Nephron progenitor cell (in vitro differentiated cells): Measurements from ENCODE around the gene XRN2.

Experiments
- DNase-seq: peaks from one replicate; pipeline ENCODE4 v3.0.0; 2021
- H3K27ac Mint-ChIP-seq: 2 replicates; pipeline ENCODE4 v1.8.0; 2021; ENCODE audit warnings: mild to moderate bottlenecking, moderate library complexity, mixed read lengths
- H3K27me3 Mint-ChIP-seq: 2 replicates; pipeline ENCODE4 v1.8.0; 2021; ENCODE audit warnings: mild to moderate bottlenecking, low read depth, mixed read lengths; ENCODE audit not compliant: poor library complexity
- H3K36me3 Mint-ChIP-seq: 2 replicates; pipeline ENCODE4 v1.8.0; 2021; ENCODE audit warnings: low read depth, mixed read lengths
- H3K4me1 Mint-ChIP-seq: 2 replicates; pipeline ENCODE4 v1.8.0; 2021; ENCODE audit warnings: mixed read lengths
- H3K4me3 Mint-ChIP-seq: 2 replicates; pipeline ENCODE4 v1.8.0; 2021; ENCODE audit warnings: mild to moderate bottlenecking, moderate library complexity, mixed read lengths
- H3K9me3 Mint-ChIP-seq: 2 replicates; pipeline ENCODE4 v1.8.0; 2021; ENCODE audit warnings: mild to moderate bottlenecking, moderate library complexity, mixed read lengths
- TF ChIP-seq, protein P1 (sequence below): fragments of 200-600 bp; sonication (generic); IDR thresholded peaks from 2 replicates; pipeline ENCODE4 v1.5.0; 2021; ENCODE audit warnings: antibody characterized with exemption

XRN2 gene

GRCh38 chr20:21342656-21343345 lies 39.7 kb downstream of the XRN2 start:
- no peak overlapping the region for H3K4me3 Mint-ChIP-seq
- no peak overlapping the region for H3K27ac Mint-ChIP-seq
- H3K4me1 Mint-ChIP-seq: no peaks in the 10 kb centered on the region
- peaks cover 60% of the 10 kb centered on the region for H3K36me3 Mint-ChIP-seq
- no peaks in the 10 kb centered on the region for H3K9me3 Mint-ChIP-seq
- TF ChIP-seq, protein P1, sequence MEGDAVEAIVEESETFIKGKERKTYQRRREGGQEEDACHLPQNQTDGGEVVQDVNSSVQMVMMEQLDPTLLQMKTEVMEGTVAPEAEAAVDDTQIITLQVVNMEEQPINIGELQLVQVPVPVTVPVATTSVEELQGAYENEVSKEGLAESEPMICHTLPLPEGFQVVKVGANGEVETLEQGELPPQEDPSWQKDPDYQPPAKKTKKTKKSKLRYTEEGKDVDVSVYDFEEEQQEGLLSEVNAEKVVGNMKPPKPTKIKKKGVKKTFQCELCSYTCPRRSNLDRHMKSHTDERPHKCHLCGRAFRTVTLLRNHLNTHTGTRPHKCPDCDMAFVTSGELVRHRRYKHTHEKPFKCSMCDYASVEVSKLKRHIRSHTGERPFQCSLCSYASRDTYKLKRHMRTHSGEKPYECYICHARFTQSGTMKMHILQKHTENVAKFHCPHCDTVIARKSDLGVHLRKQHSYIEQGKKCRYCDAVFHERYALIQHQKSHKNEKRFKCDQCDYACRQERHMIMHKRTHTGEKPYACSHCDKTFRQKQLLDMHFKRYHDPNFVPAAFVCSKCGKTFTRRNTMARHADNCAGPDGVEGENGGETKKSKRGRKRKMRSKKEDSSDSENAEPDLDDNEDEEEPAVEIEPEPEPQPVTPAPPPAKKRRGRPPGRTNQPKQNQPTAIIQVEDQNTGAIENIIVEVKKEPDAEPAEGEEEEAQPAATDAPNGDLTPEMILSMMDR: no peak
- no peaks in the 10 kb centered on the region for H3K27me3 Mint-ChIP-seq
- no peak for DNase-seq

DNA sequence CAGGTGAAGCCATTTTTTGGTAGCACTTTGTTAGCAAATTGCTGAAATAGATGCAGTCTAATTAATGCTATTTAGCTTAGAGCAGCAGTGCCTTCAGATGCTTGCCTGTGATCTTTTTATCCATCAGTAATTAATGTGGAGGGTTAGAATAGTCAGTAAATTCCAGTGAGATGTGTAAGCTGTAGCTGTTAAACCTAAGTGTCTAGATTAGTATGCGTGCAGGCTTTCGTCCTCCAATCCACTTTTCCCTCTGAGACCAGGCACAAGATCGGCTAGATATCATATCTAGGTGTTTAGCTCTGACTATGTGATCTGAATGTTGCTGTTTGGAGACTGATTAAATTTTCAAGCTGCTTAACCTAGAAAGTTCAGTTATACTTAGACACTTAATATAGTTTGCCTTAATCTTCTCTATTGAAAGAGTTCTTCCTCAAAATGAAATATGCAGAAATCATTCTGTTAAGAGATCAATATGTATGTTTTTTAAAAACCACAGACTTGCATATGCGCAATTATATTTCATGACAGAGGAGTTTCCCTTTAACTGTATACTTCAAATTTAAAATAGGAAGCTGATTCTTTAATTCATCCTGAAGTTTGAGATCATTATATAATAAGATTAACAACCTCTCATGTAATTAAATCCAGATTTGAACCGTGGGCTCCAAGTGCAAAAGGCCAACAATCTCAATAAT lies 41.2 kb downstream of the XRN2 start:
- Mint-ChIP-seq H3K9me3 (no peaks in the 10 kb centered on the region), H3K27ac (peak overlapping the region; percentile 17), H3K36me3 (peaks cover 61% of the 10 kb centered on the region), H3K27me3 (no peaks in the 10 kb centered on the region), H3K4me1 (no peaks in the 10 kb centered on the region), H3K4me3 (no peak overlapping the region)
- no peak for DNase-seq
- TF ChIP-seq, protein P1: no peak

GRCh38 chr20:21344961-21345360 lies 41.8 kb downstream of the XRN2 start:
- no peaks in the 10 kb centered on the region for H3K4me1 Mint-ChIP-seq
- H3K36me3 Mint-ChIP-seq: peaks cover 61% of the 10 kb centered on the region
- no peak overlapping the region for H3K4me3 Mint-ChIP-seq
- H3K27ac Mint-ChIP-seq: peak overlapping the region; percentile 33
- H3K9me3 Mint-ChIP-seq: no peaks in the 10 kb centered on the region
- DNase-seq: no peak
- TF ChIP-seq, protein P1: no peak
- H3K27me3 Mint-ChIP-seq: no peaks in the 10 kb centered on the region

- TF ChIP-seq, protein P1: no peak
- Mint-ChIP-seq H3K36me3 (peaks cover 43% of the 10 kb centered on the region), H3K4me3 (no peak overlapping the region), H3K27me3 (no peaks in the 10 kb centered on the region), H3K4me1 (no peaks in the 10 kb centered on the region), H3K27ac (no peak overlapping the region), H3K9me3 (no peaks in the 10 kb centered on the region)
- DNase-seq: no peak
These were observed 49.6 kb downstream of the XRN2 start for GRCh38 chr20:21352703-21353102.

DNA sequence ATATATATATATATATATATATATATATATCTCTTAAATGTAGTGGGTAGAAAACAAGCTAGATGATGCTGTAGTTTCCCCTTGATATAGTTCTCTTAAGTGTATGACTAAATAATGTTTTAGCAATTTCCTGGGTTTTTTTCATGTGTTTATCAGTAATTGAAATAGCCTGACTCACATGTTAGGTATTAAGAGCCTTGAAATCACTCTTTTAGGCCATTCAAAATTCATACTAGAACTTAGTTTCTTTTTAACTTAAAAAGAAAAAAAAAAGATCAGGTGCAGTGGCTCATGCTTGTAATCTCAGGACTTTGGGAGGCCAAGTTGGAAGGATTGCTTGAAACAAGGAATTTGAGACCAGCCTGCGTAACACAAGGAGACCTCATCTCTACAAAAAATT lies 50.1 kb downstream of the XRN2 start:
- Mint-ChIP-seq H3K9me3 (no peaks in the 10 kb centered on the region), H3K36me3 (peaks cover 39% of the 10 kb centered on the region), H3K4me3 (no peak overlapping the region), H3K27ac (no peak overlapping the region), H3K4me1 (no peaks in the 10 kb centered on the region), H3K27me3 (no peaks in the 10 kb centered on the region)
- no peak for DNase-seq
- TF ChIP-seq, protein P1: no peak

- Mint-ChIP-seq H3K27ac (no peak overlapping the region), H3K4me3 (no peak overlapping the region), H3K4me1 (no peaks in the 10 kb centered on the region), H3K36me3 (peaks cover 38% of the 10 kb centered on the region), H3K9me3 (no peaks in the 10 kb centered on the region), H3K27me3 (no peaks in the 10 kb centered on the region)
- TF ChIP-seq, protein P1: no peak
- DNase-seq: no peak
These were observed 52.9 kb downstream of the XRN2 start for GRCh38 chr20:21355981-21356380.
